ENCODE data around the gene SBNO2.
A peak's percentile ranks its signal among the peaks of the same experiment; 100 is the strongest.

The SBNO2 gene

GRCh38 chr19:1068009-1069001, 105.8 kb downstream of the SBNO2 start:
- no peak for DNase-seq (ENCODE audit: extremely low read depth, low read depth)
- TF ChIP-seq CTCF (IDR thresholded peaks at IDR 0.05; ENCODE audit: low read depth, low read length), result no peak

GRCh38 chr19:1067341-1067957, 106.6 kb downstream of the SBNO2 start:
- no peak for DNase-seq (ENCODE audit: extremely low read depth, low read depth)
- TF ChIP-seq CTCF (IDR thresholded peaks at IDR 0.05; ENCODE audit: low read depth, low read length), result no peak

- TF ChIP-seq CTCF (IDR thresholded peaks at IDR 0.05; ENCODE audit: low read depth, low read length), result no peak
- no peak for DNase-seq (ENCODE audit: extremely low read depth, low read depth)
Observed at GRCh38 chr19:1066748-1067340, 107.2 kb downstream of the SBNO2 start, which contains the start of gene ARHGAP45. TSS of gene ARHGAP45 (plus strand) at chr19:1067167. CDS start at chr19:1067406, 239 bp downstream.

- no peak for TF ChIP-seq CTCF (IDR thresholded peaks at IDR 0.05; ENCODE audit: low read depth, low read length)
- DNase-seq (ENCODE audit: extremely low read depth, low read depth), result no peak
Observed at GRCh38 chr19:1066251-1066747, 107.8 kb downstream of the SBNO2 start.

GRCh38 chr19:1065606-1066109, 108.4 kb downstream of the SBNO2 start:
- TF ChIP-seq CTCF (IDR thresholded peaks at IDR 0.05; ENCODE audit: low read depth, low read length), result no peak
- no peak for DNase-seq (ENCODE audit: extremely low read depth, low read depth)

- TF ChIP-seq CTCF (IDR thresholded peaks at IDR 0.05; ENCODE audit: low read depth, low read length), result peak; percentile 57
- DNase-seq (ENCODE audit: extremely low read depth, low read depth), result no peak
Observed at GRCh38 chr19:1064661-1065605, 109.1 kb downstream of the SBNO2 start.

Measured in AG09319 (cell line).